K562 (cell line): ENCODE data around the gene XRN1.
"Not testable (repeated sequence)": the region's sequence is repeated elsewhere in the genome, so short reads cannot be mapped to it uniquely, and the experiment has no call there.

Source experiments
- ATF1 ChIP-seq, 2 experiments: fragments of 450-650 bp in 1 of 2; IDR thresholded peaks; 2 replicates each; pipeline ENCODE4 v1.6.1; 2016; ENCODE audit warnings: missing compliant biosample characterization in 1 of 2, missing genetic modification characterization in 1 of 2
- ATF2 ChIP-seq: sonication (generic); formaldehyde crosslinking; IDR thresholded peaks from 2 replicates; pipeline ENCODE4 v1.8.1; 2022; ENCODE audit warnings: missing genetic modification reagents
- MXD1 ChIP-seq: fragments of 250-450 bp; sonication (Bioruptor Pico); IDR thresholded peaks from 2 replicates; pipeline ENCODE4 v1.8.0; 2021; ENCODE audit warnings: borderline replicate concordance, mild to moderate bottlenecking, moderate library complexity; ENCODE audit not compliant: poor library complexity, severe bottlenecking
- SETDB1 ChIP-seq: IDR thresholded peaks from one replicate; pipeline ENCODE4 v1.6.1; 2012; ENCODE audit warnings: low read length, control low read depth, inconsistent platforms
- SMAD2 ChIP-seq: fragments of 150-350 bp; IDR thresholded peaks from 2 replicates; pipeline ENCODE4 v1.6.1; 2014; ENCODE audit warnings: low read depth, mild to moderate bottlenecking, low read length
- SMARCA4 ChIP-seq: fragments of 450-650 bp; IDR thresholded peaks from 2 replicates; pipeline ENCODE4 v1.6.1; 2016
- ZNF644 ChIP-seq: fragments of 200-800 bp; sonication (Bioruptor generic); IDR thresholded peaks from 2 replicates; pipeline ENCODE4 v1.6.1; 2016; ENCODE audit warnings: low read depth, missing genetic modification characterization, missing compliant biosample characterization

- TF ChIP-seq SMARCA4; ZNF644 (tag); MXD1 (CRISPR knock-in tag); ATF2 (CRISPR knock-in tag); ATF1 (CRISPR knock-in tag; IDR thresholded peaks at IDR 0.05); ATF1 (tag; IDR thresholded peaks at IDR 0.05); SMAD2; SETDB1: not testable (repeated sequence)
These were observed 47.3 kb downstream of the XRN1 start for GRCh38 chr3:142400537-142400936.
